ENCODE data around the gene PPEF2.
"Not testable (repeated sequence)": the region's sequence is repeated elsewhere in the genome, so short reads cannot be mapped to it uniquely, and the experiment has no call there.

PPEF2 gene, protein sequence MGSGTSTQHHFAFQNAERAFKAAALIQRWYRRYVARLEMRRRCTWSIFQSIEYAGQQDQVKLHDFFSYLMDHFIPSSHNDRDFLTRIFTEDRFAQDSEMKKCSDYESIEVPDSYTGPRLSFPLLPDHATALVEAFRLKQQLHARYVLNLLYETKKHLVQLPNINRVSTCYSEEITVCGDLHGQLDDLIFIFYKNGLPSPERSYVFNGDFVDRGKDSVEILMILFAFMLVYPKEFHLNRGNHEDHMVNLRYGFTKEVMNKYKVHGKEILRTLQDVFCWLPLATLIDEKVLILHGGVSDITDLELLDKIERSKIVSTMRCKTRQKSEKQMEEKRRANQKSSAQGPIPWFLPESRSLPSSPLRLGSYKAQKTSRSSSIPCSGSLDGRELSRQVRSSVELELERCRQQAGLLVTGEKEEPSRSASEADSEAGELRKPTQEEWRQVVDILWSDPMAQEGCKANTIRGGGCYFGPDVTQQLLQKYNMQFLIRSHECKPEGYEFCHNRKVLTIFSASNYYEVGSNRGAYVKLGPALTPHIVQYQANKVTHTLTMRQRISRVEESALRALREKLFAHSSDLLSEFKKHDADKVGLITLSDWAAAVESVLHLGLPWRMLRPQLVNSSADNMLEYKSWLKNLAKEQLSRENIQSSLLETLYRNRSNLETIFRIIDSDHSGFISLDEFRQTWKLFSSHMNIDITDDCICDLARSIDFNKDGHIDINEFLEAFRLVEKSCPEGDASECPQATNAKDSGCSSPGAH

DNA sequence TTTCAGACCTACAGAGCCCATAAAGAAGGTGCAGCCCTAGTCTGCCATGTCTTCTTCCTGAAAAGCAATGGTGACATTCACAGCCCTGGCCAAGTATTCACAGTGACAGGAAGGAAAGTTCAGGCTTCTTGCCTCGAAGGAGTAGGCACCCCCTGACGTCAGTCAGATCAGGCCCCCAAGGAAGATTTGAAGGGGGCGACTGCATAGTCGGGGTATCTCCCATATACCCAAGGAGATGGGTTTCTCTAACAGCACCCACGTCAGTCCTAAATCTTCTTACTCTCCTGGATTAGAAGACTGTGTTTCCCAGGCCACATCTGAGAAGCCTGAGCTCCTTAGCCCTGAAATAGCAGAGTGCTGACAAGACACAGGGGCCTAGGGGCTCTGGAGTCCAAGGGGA lies at the start of gene PPEF2:
Gene PPEF2, minus strand, starts transcription at position 101 of the 400 bp plus-strand sequence. CDS start 6,127 bp downstream, outside the sequence.
- DNase-seq = no peak

DNA sequence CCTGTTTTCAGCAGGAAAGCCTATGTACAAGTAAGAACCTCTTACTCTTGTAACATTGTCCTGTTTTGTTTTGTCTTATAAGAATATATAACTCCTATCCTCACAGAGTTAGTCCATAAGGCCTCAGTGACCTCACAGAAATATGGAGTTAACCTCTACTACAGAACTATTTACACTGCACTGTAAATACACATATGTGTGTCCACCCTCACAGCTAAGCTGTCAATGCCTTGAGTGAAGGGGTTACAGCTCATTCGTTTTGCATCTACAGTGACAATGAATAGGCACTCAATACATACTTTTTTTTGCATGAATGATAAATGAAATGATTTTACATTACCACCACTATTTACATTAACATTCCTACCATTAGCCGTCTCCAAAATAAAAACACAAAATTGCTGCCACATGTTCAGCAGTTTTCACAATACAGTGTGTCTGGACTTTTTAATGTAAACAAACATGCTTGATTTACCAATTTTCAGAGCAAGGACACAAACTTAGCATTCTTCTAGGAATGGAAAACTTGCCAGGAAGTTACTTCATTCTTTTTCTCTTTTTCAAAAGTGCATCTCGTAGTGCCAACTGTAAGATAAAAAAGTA lies 48.1 kb upstream of the PPEF2 start:
- peak; percentile 35 for DNase-seq

DNA sequence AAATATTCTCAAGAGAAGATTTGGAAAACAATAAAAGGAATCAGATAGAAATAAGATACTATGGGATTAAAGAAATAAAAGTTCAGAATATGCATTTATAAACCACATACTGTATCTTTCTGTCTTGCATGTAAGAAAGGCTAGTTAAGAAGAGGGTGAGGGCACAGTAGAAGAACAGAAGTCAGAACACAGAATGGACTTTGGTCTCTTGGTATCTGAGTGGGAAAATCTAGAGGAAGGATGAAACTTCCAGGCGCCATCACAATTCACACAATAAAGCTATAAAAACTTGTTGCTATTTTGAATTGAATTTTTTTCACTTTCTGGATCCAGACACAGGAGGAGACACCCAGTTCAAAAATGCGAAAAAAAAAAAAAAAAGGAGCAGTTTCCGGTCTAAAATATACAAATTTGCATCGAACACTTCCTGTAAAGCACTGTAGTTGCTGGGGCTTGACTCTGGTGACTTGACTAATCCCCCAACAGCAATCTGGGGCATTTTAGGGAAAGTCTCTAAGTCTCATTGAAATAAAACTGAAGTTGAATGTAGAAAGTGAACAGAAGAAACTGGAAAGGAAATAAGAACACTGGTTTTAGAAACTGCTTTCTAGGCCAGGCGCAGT lies 46.7 kb upstream of the PPEF2 start:
- no peak for DNase-seq

DNA sequence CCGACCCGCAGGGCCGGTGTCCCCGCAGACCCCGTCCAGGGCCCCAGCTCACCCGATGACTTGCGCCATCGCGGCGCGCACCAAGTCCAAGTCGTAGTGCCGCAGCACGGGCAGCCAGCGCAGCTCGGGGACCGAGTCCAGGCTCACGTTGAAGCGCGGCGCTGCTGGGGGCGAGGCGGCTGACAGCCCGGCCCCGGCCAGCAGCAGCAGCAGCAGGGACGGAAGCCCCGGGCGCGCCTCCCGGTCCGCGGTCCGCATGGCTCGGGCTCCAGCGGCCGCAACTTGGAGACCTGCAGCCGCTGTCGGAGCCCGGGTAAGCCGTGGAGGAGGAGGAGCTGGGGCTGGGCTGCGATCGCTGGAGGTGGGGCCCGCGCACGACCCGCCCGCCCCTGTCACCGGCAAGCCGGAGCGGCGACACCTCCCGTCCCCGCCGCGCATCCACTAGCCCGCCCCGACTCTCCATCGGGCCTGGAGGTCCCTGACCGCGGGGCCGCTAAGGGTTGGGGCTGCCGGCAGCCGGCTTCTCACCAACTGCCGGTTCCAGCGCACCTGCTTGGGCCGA lies 38.5 kb upstream of the PPEF2 start, which contains the start of gene NAAA:
Gene NAAA, minus strand, starts transcription at position 322 of the 562 bp plus-strand sequence. Its CDS starts 64 bp downstream, at position 258.
- DNase-seq = peak; percentile 85

DNA sequence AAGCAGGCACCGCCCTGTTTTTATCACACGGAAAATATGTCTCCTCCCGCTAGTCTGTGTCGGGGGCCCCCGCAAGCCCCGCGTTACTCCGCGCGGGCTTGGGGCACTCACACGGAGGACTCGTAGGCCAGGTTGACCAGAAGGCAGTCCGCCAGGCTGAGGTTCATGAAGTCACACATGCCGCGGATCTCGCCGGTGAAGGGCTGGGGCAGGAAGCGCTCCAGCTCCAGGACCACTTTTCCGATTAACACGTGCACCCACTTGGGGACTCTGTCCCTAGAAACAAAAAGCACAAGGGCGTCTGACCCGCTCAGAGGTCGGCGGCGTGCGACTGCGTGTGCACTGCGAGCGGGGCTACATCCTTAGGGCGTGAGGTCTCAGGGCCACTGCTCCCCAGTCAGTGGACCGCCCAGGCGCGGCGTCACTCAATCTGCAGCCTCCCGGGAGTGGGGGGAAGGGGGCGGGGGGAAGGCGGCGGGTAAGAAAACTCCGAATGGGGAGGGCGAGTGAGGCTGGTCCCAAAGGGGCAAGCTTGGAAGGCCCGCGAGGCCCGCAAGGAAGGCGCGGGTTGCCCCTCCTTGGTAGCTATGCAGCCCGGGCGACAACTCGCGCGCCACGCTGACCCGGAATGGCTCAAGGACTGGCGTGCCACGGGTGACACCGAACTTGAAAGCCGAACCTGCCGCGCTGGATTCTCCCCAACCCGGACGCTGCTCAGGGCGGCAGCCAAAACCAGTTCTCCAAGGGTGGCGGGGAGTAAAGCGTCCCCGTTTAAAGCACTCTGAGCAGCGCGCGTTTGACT lies 37.8 kb upstream of the PPEF2 start:
- peak; percentile 87 for DNase-seq

DNA sequence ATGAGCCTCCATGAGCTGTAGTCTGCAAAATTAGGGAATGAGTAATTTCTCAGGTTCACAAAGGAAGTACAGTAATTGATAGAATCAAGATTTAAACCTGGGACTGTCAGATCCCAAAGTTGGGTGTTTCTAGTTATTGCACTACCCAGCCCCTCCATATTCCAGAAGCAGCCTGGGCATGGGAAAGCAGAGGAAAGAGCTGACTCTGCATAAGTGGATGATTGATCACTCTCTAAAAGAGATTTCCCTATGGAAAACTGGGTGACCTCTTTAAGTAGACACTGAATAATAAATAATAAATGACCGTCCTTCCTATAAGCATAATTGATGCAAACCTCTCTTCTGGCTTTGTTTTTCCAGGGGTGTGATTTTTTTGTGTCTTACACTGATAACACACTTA lies 33.4 kb upstream of the PPEF2 start:
- peak; percentile 24 for DNase-seq

DNA sequence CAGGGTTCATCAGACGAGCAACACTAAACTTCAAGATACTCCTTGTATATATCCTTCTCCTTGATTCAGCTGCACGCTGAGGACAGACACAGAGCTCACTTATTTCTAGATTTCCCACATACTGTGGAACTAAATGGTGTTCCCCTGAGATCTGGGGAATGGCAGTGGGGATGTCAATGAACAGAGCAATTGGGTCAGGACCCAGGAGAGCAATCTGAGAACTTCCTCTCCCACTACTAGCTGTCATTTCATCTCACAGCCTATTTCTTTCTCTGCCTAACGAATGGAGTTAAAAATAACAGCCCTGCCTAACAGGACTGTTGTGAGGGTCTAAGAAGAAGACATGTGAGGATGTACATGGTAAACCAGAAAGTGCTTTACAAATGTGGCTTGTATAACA lies 27.9 kb upstream of the PPEF2 start:
- DNase-seq = no peak

DNA sequence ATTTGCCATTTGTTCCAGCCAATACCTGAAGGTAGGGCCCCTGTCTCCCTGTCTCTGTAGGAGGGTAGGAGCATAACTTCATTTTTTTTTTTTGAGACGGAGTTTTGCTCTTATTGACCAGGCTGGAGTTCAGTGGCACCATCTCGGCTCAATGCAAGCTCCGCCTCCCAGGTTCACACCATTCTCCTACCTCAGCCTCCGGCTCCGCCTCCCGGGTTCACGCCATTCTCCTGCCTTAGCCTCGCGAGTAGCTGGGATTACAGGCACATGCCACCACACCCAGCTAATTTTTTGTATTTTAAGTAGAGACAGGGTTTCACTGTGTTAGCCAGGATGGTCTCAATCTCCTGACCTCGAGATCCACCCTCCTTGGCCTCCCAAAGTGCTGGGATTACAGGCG lies 22.7 kb upstream of the PPEF2 start:
- DNase-seq = not testable (repeated sequence)

DNA sequence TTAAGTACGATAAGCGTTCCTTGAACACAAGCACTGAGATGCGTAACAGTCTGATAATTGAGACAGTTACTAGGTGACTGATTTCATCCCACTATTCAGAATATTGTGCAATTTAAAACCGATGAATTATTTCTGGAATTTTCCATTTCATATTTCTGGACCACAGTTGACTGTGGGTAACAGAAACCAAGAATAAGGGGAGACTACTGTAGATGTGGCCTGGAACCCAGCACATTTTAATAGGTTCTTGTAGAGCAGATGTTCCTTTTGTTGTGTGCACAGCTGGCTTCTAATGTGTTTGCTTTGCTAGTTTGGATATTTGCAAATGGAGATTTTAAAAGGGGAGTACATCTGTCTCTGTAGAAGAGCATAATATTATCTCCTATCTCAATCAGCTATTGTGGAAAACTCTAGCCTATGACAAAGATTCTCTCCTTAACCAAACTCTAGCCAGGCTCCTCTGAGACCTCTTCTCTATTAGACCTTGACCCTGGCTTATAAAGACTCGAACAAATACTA lies 22.1 kb upstream of the PPEF2 start:
- no peak for DNase-seq

DNA sequence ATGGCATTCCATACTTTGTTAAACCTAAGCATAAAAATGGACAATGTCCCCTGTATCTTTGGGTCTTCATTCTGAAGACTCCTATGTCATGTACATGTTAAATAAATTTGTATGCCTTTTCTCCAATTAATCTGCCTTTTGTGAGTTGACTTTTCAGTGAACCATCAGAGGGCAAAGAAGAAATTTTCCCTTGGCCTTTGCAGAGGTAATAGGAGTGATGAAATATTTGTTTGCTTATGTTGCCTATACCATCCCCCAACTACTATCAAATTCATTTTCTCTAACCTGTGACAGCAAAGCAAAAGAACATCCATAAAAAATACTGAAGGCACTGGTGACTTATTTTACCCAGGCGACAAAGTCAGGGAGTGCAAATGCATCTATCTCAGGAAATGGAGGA lies 20.3 kb upstream of the PPEF2 start:
- DNase-seq = no peak

DNA sequence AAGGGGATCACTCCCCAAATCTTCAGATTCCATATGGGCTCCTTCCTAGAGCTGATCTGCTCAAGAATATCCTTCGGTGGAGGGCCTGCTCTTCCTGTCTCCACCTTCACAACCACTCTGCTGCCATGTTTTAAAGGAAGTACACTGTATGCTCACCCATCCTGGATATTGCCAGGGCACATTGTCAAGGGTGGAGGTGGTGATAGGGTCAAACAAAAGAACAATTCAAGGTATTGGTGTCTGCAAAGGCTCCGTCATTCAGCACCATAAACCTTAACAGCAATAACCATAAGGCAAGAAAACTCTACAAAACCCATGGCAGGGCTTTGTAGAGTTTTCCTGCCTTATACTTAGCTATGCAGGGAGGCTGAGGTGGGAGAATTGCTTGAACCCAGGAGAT lies 19.7 kb upstream of the PPEF2 start:
- DNase-seq = no peak

DNA sequence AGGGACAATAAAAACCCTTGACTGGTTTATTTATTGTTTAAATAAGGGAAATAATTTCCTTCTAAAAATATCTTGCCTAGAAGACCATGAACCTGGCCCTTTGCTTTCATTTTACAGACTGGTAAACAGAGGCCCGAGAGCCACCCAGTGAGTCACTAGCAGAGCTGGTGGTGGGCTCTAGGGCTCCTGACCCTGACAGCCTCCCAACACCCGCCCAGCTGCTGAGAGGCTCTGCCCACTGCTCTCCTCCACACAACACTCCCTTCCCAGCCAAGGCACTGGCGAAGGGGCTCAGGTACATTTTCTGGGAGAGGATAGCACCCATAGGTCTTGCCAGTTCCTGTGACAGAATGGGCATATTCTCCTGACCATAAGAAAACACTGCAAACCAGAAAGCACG lies 18.1 kb upstream of the PPEF2 start:
- DNase-seq = no peak

DNA sequence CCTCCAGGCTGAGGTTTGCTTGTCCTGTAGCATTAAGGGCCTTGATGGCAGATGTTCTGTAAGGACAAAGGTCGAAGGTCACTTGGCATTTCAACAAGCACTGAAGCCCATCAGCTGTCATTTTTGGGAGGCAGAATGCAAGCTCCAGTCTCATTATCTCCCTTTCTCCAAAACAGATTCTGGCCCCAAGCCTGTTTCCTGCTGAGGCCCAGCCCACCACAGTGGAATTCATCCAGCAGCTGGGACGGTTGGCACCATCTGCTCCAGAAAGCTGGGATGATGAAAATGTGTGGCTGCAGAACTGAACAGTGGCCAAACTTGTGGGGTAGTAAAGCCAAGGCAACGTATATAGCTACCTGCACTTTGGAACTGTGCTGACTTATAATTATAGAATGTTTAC lies 17.7 kb upstream of the PPEF2 start:
- peak; percentile 28 for DNase-seq

DNA sequence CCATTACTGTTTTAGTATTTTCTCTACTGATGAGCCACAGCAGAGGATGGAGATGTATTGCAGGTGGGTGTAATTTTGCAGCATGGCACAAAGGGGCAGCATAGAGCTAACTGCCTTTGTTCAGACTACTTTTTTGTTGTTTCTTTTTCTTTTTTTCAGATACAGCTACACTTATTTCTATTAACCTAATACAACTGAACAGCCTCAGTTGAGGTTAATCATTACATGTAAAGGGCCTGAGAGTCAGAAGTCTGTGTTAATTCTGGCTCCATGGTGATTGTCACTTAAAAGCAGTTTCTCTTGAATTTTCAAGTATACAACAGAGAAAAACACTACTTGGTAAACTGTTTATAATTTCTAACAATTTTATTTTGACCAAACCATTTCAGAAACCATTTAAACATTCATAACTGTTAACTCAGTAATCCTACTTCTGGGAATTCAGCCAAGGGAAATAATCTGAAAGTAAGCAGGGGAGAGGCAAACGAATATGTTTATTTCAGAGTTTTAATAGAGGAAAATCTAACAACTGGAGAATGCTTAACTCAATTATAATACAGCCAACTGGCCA lies 13.9 kb upstream of the PPEF2 start:
- DNase-seq = peak; percentile 76

DNA sequence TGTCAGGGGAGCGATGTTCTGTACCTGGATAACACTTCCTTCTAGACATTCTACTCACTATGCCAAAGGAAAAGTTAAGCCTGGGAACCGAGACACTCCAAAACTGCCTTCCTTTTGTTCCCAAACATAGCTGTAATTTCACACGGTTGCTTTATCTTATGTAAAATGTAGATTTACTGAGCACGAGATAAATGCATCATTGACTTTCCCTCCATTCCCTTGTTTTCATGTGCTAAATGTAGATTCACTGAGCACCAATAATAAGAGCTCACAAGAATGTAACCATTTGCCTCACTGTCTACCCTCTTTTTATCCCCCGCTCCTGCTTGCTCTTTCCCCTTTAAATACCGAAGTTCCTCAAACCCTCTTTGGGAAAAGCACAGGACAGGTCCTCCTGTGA lies 10.7 kb upstream of the PPEF2 start:
- no peak for DNase-seq

DNA sequence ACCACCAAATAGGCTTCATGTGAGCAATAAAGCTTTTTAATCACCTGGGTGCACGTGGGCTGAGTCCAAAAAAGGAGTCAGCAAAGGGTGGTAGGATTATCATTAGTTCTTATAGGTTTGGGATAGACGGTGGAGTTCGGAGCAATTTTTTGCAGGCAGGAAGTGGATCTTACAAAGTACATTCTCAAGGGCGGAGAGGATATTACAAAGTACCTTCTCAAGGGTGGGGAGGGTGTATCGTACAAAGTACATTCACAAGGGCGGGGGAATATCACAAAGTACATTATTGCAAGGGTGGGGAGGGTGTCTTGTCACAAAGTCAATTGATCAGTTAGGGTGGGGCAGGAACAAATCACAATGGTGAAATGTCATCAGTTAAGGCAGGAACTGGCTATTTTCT lies 8.6 kb upstream of the PPEF2 start:
- DNase-seq = not testable (repeated sequence)

DNA sequence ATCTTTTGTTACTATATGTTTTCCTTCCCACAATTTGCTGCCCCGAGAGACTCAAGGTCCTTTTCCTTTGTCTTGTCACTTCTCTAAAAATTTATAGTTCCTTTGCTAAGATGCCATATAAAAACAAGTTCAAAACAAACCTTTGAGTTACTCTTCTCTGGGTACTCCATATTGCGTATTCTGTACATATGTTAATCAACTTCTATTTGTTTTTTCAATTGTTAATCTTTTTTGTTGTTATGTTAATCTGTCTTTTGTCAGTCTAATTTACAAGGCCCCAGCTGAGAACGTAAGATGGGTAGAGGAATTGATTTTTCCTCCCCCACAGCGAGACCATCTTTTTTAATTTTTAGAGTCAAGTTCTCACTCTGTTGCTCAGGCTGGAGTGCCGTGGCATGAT lies 7.2 kb upstream of the PPEF2 start:
- no peak for DNase-seq

DNA sequence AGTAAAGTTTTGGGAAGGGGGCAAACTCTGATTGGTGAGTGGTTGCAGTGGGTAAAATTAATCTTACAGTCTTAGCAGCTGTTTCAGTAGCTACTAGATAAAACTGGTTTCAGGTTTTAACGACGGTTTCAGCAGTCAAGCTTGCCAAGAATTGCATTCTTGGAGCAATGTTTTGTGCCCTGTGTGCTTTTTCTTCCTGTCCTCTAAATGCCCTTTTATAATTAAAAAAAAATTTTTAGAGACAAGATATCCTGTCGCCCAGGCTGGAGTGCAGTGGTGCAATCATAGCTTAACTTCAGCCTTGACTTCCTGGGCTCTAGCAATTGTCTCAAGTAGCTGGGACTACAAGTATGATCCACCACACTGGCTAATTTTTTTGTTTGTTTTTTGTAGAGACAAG lies 6.3 kb upstream of the PPEF2 start:
- DNase-seq = no peak

DNA sequence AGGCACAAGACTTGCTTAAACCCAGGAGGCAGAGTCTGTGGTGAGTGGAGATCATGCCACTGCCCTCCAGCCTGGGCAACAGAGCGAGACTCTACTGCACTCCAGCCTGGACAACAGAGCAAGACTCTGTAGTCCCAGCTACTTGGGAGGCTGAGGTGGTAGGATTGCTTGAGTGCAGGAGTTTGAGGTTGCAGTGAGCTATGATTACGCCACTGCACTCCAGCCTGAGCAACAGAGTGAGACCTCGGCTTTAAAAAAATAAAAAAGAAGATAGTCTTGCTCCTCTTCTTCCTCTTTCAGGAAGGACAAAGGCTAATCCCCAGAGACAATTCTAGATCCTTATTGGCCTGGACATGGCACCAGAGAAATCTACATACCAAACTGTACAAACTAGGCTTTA lies 5.7 kb upstream of the PPEF2 start:
- DNase-seq = no peak

DNA sequence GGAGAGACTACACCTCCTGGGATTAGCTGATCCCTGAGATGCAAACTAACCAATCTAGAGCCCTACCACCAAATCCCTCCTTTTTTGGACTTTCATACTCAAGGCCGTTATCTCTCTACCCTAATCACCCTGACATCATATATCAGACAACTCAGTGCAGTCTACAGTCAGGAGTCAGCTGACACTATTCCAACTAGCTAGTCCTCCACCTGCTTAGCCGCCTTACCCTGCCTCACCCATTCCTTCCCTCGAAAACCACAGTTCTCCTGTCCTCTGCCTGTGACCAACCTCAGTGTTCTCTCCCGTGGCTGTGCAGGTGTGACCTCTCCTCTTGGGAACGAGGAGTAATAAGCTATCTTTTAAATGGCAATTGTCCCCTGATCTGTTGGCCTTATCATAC lies 1.8 kb upstream of the PPEF2 start:
- no peak for DNase-seq

DNA sequence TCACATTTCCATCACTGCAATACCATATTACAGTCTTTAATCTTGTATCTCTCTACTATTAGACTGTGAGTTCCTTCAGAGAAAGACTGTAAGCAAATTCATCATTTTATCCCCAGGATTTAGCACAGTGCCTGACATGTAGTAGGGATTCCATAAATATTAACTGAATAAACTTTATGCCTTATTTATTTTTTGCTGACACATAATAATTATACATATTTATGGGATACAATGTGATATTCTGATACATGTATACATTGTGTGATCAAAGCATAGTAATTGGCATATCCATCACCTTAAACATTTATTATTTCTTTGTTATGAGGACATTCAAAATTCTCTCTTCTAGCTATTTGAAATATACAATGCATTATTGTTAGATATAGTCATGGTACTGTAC lies 3.7 kb downstream of the PPEF2 start:
- DNase-seq = no peak
